ENCODE data around the gene TENM4.

GRCh38 chr11:79094616-79095015 is 346.2 kb downstream of the TENM4 start:
- TF ChIP-seq CTCF (IDR thresholded peaks at IDR 0.05) (no peak), POLR2A (IDR thresholded peaks at IDR 0.05) (no peak)

Measured in Peyer's patch (tissue), 4 donors.